ENCODE results near the gene SLC22A3.

GRCh38 chr6:160329188-160329587 lies 19.0 kb upstream of the SLC22A3 start:
- TF ChIP-seq, protein P1, sequence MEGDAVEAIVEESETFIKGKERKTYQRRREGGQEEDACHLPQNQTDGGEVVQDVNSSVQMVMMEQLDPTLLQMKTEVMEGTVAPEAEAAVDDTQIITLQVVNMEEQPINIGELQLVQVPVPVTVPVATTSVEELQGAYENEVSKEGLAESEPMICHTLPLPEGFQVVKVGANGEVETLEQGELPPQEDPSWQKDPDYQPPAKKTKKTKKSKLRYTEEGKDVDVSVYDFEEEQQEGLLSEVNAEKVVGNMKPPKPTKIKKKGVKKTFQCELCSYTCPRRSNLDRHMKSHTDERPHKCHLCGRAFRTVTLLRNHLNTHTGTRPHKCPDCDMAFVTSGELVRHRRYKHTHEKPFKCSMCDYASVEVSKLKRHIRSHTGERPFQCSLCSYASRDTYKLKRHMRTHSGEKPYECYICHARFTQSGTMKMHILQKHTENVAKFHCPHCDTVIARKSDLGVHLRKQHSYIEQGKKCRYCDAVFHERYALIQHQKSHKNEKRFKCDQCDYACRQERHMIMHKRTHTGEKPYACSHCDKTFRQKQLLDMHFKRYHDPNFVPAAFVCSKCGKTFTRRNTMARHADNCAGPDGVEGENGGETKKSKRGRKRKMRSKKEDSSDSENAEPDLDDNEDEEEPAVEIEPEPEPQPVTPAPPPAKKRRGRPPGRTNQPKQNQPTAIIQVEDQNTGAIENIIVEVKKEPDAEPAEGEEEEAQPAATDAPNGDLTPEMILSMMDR (IDR thresholded peaks at IDR 0.05 in 4 of 5, conservative IDR thresholded peaks at IDR 0.05 in 1 of 5) = no peak
- TF ChIP-seq POLR2A (IDR thresholded peaks at IDR 0.05) = no peak
